B cell (primary cell): ENCODE measurements around the gene KCTD7. TPM values are rescaled to one million over a fixed set of nuclear protein-coding genes. Genes with fewer than 3 reads are reported as not detected.

Source experiments
- ATAC-seq: fragments of 200-7000 bp; cut with Tn5 transposase; one replicate; pipeline ENCODE4 v1.10.0; 2021; ENCODE audit warnings: low read depth, mild to moderate bottlenecking, moderate number of reproducible peaks, moderate library complexity
- CTCF ChIA-PET: fragments of 350-600 bp; sonication (Branson Sonifier 250); formaldehyde crosslinking; loops from one replicate; lab custom pipeline; 2021; ENCODE audit warnings: antibody characterized with exemption, inconsistent platforms; lab: Charles Lee
- POLR2A ChIA-PET: fragments of 350-600 bp; sonication (Branson Sonifier 250); formaldehyde crosslinking; loops from one replicate; lab custom pipeline; 2021; ENCODE audit warnings: antibody characterized with exemption; lab: Charles Lee
- DNase-seq: peaks from one replicate; pipeline ENCODE4 v3.0.0; 2013
- H2AFZ ChIP-seq: 2 replicates; pipeline ENCODE4 v1.6.1; 2012; ENCODE audit warnings: mild to moderate bottlenecking, low read depth, low read length; ENCODE audit not compliant: insufficient read depth, poor library complexity, severe bottlenecking
- H3K27ac ChIP-seq, 2 donors: 1 replicate in 1 of 2; 2 replicates in 1 of 2; pipeline ENCODE4 v1.5.1; 2012 to 2013; ENCODE audit warnings: low read length in 2 of 2, mild to moderate bottlenecking in 2 of 2, moderate library complexity in 1 of 2
- H3K27me3 ChIP-seq, 4 experiments: fragments of 200-600 bp in 1 of 4; sonication (generic) in 1 of 4; replicated peaks in 1 of 4; 1 replicate in 2 of 4; 2 replicates in 2 of 4; pipeline versions ENCODE4 v1.6.1 to v1.7.0; 2013 to 2016; ENCODE audit warnings: low read length in 3 of 4, mild to moderate bottlenecking in 2 of 4, mixed read lengths in 1 of 4, moderate library complexity in 1 of 4; ENCODE audit not compliant: insufficient read depth in 4 of 4, control insufficient read depth in 3 of 4; ENCODE audit errors: control extremely low read depth in 1 of 4
- H3K36me3 ChIP-seq, 2 experiments: replicated peaks in 1 of 2; 1 replicate in 1 of 2; 2 replicates in 1 of 2; pipeline versions ENCODE4 v1.6.1 to v1.7.1; 2013; ENCODE audit warnings: low read length in 1 of 2; ENCODE audit not compliant: insufficient read depth in 2 of 2, control insufficient read depth in 1 of 2; ENCODE audit errors: control extremely low read depth in 1 of 2, extremely low read depth in 1 of 2
- H3K4me1 ChIP-seq, 2 donors: fragments of 200-600 bp in 1 of 2; sonication (generic) in 1 of 2; 1 replicate in 1 of 2; 2 replicates in 1 of 2; pipeline versions ENCODE4 v1.5.1 to v1.6.1; 2013 to 2017; ENCODE audit warnings: low read length in 2 of 2; ENCODE audit not compliant: control insufficient read depth in 2 of 2, insufficient read depth in 2 of 2
- H3K4me2 ChIP-seq: replicated peaks from 2 replicates; pipeline ENCODE3; 2012; ENCODE audit warnings: mild to moderate bottlenecking, low read depth, low read length; ENCODE audit not compliant: poor library complexity, severe bottlenecking
- H3K4me3 ChIP-seq, 5 experiments: fragments of 200-600 bp in 1 of 5; sonication (generic) in 1 of 5; 1 replicate in 3 of 5; 2 replicates in 2 of 5; pipeline versions ENCODE4 v1.5.1 to v1.7.0; 2011 to 2016; ENCODE audit warnings: low read length in 4 of 5, mild to moderate bottlenecking in 4 of 5, low read depth in 2 of 5, control low read depth in 1 of 5, moderate library complexity in 1 of 5; ENCODE audit not compliant: insufficient read depth in 1 of 5; ENCODE audit errors: control extremely low read depth in 1 of 5, extremely low read depth in 1 of 5
- H3K79me2 ChIP-seq: fragments of 200-600 bp; sonication (generic); one replicate; pipeline ENCODE4 v1.6.0; 2016; ENCODE audit warnings: low read length; ENCODE audit not compliant: control insufficient read depth, insufficient read depth
- H3K9ac ChIP-seq: fragments of 200-600 bp; sonication (generic); 2 replicates; pipeline ENCODE4 v1.6.1; 2017; ENCODE audit warnings: mild to moderate bottlenecking, low read length, moderate library complexity
- H3K9me3 ChIP-seq, 3 donors: one replicate each; pipeline versions ENCODE4 v1.6.1 to v1.7.1; 2013; ENCODE audit warnings: low read length in 2 of 3; ENCODE audit not compliant: control insufficient read depth in 2 of 3, insufficient read depth in 1 of 3; ENCODE audit errors: control extremely low read depth in 1 of 3
- H4K20me1 ChIP-seq: 2 replicates; pipeline ENCODE4 v1.6.0; 2012; ENCODE audit warnings: mild to moderate bottlenecking, low read length; ENCODE audit not compliant: insufficient read depth, control insufficient read depth, poor library complexity, severe bottlenecking
- H3K27ac Mint-ChIP-seq: one replicate; pipeline ENCODE4 v1.8.0; 2021; ENCODE audit warnings: mixed read lengths
- H3K27me3 Mint-ChIP-seq: one replicate; pipeline ENCODE4 v1.8.0; 2021; ENCODE audit warnings: mixed read lengths
- H3K4me1 Mint-ChIP-seq: one replicate; pipeline ENCODE4 v1.8.0; 2021; ENCODE audit warnings: mixed read lengths
- H3K4me3 Mint-ChIP-seq: one replicate; pipeline ENCODE4 v1.8.0; 2021; ENCODE audit warnings: mixed read lengths
- H3K9me3 Mint-ChIP-seq: one replicate; pipeline ENCODE4 v1.8.0; 2022; ENCODE audit warnings: mixed read lengths; ENCODE audit not compliant: insufficient read depth
- EZH2 ChIP-seq: IDR thresholded peaks from 2 replicates; pipeline ENCODE4 v1.6.1; 2012; ENCODE audit warnings: borderline replicate concordance, low read depth, mild to moderate bottlenecking, moderate library complexity, low read length; ENCODE audit not compliant: insufficient read depth, poor library complexity, severe bottlenecking
- WGBS: methylation state at CpG from one replicate; pipeline ENCODE4 v1.1.5; 2013; ENCODE audit warnings: missing lambda C conversion rate; ENCODE audit not compliant: insufficient coverage; 5-methylcytosine and 5-hydroxymethylcytosine counted together
- intact Hi-C: fragments of 100-400 bp; cut with micrococcal nuclease; formaldehyde crosslinking; loops from one replicate; pipeline ENCODE4 v1.10.0; 2022
- polyA plus RNA-seq: library from polyadenylated mRNA; depleted of rRNA; stranded (reverse); fragments of >200 nt; gene quantifications from 2 replicates; pipeline ENCODE4 v1.2.3, GENCODE V29; 2012
- total RNA-seq, 2 donors: library from RNA; stranded (reverse); fragments of 120-200 nt in 1 of 2; gene quantifications; 1 replicate in 1 of 2; 2 replicates in 1 of 2; pipeline versions ENCODE4 v1.2.3 to v1.2.4, GENCODE V29; 2013 to 2022
- TF ChIP-seq, protein P1 (sequence below): fragments of 200-600 bp; IDR thresholded peaks from one replicate; pipeline ENCODE4 v1.8.0; 2022; ENCODE audit warnings: antibody characterized with exemption, mild to moderate bottlenecking

The KCTD7 gene
- total and polyA plus RNA-seq, 2 donors (not counting 1 experiment from before 2014, with no cell fraction given) = 44.4 to 48.2 TPM

DNA sequence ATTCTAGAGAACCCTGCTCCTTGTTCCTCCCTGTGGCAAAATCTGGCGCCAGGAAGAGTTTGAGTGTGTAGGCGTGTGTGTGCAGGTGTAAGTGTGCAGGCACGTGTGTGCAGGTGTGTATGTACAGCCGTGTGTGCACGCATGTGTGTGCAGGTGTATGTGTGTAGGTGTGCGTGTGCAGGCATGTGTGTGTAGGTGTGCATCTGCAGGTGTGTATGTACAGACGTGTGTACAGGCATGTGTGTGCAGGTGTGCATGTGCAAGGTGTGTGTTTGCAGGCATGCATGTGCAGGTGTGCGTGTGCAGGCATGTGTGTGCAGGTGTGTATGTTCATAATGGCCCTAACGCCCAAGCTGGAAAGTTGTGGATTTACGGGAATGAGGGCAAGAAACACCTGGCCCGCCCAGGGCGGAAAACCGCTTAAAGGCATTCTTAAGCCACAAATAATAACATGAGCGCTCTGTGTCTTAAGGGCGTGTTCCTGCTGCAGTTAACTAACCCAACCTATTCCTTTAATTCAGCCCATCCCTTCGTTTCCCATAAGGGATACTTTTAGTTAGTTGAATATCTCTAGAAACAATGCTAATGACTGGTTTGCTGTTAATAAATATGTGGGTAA is 34.1 kb downstream of the KCTD7 start:
- no peak overlapping the region for H3K9ac ChIP-seq
- no peak overlapping the region for H3K27ac ChIP-seq
- H3K79me2 ChIP-seq = peaks cover 64% of the 10 kb centered on the region
- TF ChIP-seq, protein P1, sequence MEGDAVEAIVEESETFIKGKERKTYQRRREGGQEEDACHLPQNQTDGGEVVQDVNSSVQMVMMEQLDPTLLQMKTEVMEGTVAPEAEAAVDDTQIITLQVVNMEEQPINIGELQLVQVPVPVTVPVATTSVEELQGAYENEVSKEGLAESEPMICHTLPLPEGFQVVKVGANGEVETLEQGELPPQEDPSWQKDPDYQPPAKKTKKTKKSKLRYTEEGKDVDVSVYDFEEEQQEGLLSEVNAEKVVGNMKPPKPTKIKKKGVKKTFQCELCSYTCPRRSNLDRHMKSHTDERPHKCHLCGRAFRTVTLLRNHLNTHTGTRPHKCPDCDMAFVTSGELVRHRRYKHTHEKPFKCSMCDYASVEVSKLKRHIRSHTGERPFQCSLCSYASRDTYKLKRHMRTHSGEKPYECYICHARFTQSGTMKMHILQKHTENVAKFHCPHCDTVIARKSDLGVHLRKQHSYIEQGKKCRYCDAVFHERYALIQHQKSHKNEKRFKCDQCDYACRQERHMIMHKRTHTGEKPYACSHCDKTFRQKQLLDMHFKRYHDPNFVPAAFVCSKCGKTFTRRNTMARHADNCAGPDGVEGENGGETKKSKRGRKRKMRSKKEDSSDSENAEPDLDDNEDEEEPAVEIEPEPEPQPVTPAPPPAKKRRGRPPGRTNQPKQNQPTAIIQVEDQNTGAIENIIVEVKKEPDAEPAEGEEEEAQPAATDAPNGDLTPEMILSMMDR = no peak
- TF ChIP-seq EZH2 = no peak
- no peak for DNase-seq
- no peaks in the 10 kb centered on the region for H3K27me3 ChIP-seq
- no peak overlapping the region for H3K4me3 ChIP-seq
- peaks cover 0 to 9% (median 0%) of the 10 kb centered on the region in 3 donors for H3K9me3 ChIP-seq
- H4K20me1 ChIP-seq = peaks cover 18% of the 10 kb centered on the region
- no peak overlapping the region for H2AFZ ChIP-seq
- no peaks in the 10 kb centered on the region for H3K4me1 Mint-ChIP-seq
- H3K4me2 ChIP-seq = no peak overlapping the region
- H3K4me3 Mint-ChIP-seq = no peak overlapping the region
- 88% methylated on average over 8 of the region's 16 CpGs for WGBS
- ChIA-PET CTCF (no interaction called here), POLR2A (interaction anchor here (0.7 kb wide), 1 partner anchor 46 kb away, joined by 4 read pairs; no protein-coding TSS in a partner anchor)
- no peak overlapping the region for H3K27ac Mint-ChIP-seq
- ATAC-seq = no peak
- no peaks in the 10 kb centered on the region for H3K36me3 ChIP-seq
- intact Hi-C loops = no loop called here
- no peaks in the 10 kb centered on the region for H3K27me3 Mint-ChIP-seq
- H3K4me1 ChIP-seq = no peaks in the 10 kb centered on the region
- no peaks in the 10 kb centered on the region for H3K9me3 Mint-ChIP-seq

DNA sequence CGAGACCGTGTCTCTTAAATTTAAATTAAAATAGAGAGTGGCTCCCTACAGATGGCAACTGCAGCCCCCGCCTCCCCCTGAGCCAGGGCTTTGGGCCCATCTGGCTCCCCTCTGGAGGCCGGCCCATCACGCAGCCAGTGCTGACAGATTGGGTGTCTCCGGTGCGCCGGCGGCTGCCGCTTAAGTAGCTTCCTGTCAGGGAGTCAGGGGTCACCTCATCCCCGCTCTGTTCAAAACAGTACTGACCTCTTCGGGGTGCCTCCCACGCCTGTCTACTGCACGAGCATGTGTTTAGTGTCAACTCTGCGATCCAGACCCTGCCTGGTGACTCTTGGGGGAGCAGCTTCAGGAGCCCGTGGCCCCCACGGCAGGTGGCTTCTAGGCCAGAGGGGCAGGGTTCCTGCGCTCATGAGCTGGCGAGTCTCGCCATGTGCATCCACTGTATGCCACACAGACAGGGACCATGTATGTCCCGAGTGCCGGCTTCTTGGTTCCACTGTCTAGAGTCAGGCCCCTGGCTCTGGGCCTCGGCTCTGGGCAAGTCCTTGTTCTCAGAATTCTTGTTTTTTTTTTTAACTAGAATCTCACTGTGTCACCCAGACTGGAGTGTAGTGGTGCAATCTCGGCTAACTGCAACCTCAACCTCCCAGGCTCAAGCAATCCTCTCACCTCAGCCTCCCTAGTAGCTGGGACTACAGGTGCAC is 36.1 kb downstream of the KCTD7 start:
- Histone ChIP-seq H3K79me2 (peaks cover 49% of the 10 kb centered on the region), H3K4me2 (no peak overlapping the region), H3K27me3 (no peaks in the 10 kb centered on the region), H3K9ac (no peak overlapping the region), H3K27ac (no peak overlapping the region), H3K4me1 (no peaks in the 10 kb centered on the region), H3K36me3 (no peaks in the 10 kb centered on the region), H4K20me1 (peaks cover 18% of the 10 kb centered on the region), H2AFZ (no peak overlapping the region), H3K9me3 (peaks cover 0 to 9% (median 0%) of the 10 kb centered on the region in 3 donors), H3K4me3 (no peak overlapping the region)
- H3K27ac Mint-ChIP-seq = no peak overlapping the region
- 91% methylated on average over 22 of the region's 24 CpGs for WGBS
- no peak for DNase-seq
- no peaks in the 10 kb centered on the region for H3K4me1 Mint-ChIP-seq
- H3K9me3 Mint-ChIP-seq = no peaks in the 10 kb centered on the region
- no peak for ATAC-seq
- H3K4me3 Mint-ChIP-seq = no peak overlapping the region
- H3K27me3 Mint-ChIP-seq = no peaks in the 10 kb centered on the region
- CTCF ChIA-PET = no interaction called here
- POLR2A ChIA-PET = interaction anchor here (0.6 kb wide), 1 partner anchor 180 kb away, joined by 3 read pairs; no protein-coding TSS in a partner anchor
- intact Hi-C loops = no loop called here
- no peak for TF ChIP-seq EZH2
